Stimulated activated CD8-positive, alpha-beta memory T cell treated with anti-CD3 and anti-CD28 coated beads, Interleukin-7, amount 100 ng/mL, for 48 hours (primary cell): ENCODE results near the gene CSMD2.

Experiments
- DNase-seq, 2 donors: peaks; one replicate each; pipeline ENCODE4 v3.0.0-alpha.2; 2020; ENCODE audit warnings: low read depth in 1 of 2; ENCODE audit errors: extremely low read depth in 1 of 2

The CSMD2 gene

GRCh38 chr1:33697816-33698215, 467.2 kb downstream of the CSMD2 start:
- DNase-seq = no peak

GRCh38 chr1:33696962-33697361, 468.1 kb downstream of the CSMD2 start:
- DNase-seq = no peak

- no peak for DNase-seq
Observed at GRCh38 chr1:33696311-33696710, 468.7 kb downstream of the CSMD2 start.

- no peak for DNase-seq
Observed at GRCh38 chr1:33692206-33693188, 472.5 kb downstream of the CSMD2 start.

- DNase-seq = no peak
Observed at GRCh38 chr1:33687000-33687399, 478.0 kb downstream of the CSMD2 start.

- DNase-seq = no peak
Observed at GRCh38 chr1:33686551-33686950, 478.5 kb downstream of the CSMD2 start.

GRCh38 chr1:33685256-33685655, 479.8 kb downstream of the CSMD2 start:
- DNase-seq = no peak

- no peak for DNase-seq
Observed at GRCh38 chr1:33684396-33685179, 480.4 kb downstream of the CSMD2 start.

GRCh38 chr1:33683913-33684312, 481.1 kb downstream of the CSMD2 start:
- no peak for DNase-seq

- no peak for DNase-seq
Observed at GRCh38 chr1:33682371-33682770, 482.7 kb downstream of the CSMD2 start.

- DNase-seq = no peak
Observed at GRCh38 chr1:33680281-33680840, 484.7 kb downstream of the CSMD2 start.

- DNase-seq = no peak
Observed at GRCh38 chr1:33670567-33670966, 494.5 kb downstream of the CSMD2 start.

GRCh38 chr1:33668695-33669094, 496.3 kb downstream of the CSMD2 start:
- no peak for DNase-seq

- no peak for DNase-seq
Observed at GRCh38 chr1:33667386-33668282, 497.4 kb downstream of the CSMD2 start.

- no peak for DNase-seq
Observed at GRCh38 chr1:33666616-33667015, 498.4 kb downstream of the CSMD2 start.

- DNase-seq = no peak
Observed at GRCh38 chr1:33661811-33662454, 503.1 kb downstream of the CSMD2 start.

- no peak for DNase-seq
Observed at GRCh38 chr1:33660956-33661355, 504.1 kb downstream of the CSMD2 start.

GRCh38 chr1:33660244-33660643, 504.8 kb downstream of the CSMD2 start:
- no peak for DNase-seq

- DNase-seq = no peak
Observed at GRCh38 chr1:33659641-33660040, 505.4 kb downstream of the CSMD2 start.

GRCh38 chr1:33657833-33658232, 507.2 kb downstream of the CSMD2 start:
- DNase-seq = no peak
